Adrenal gland (tissue), 12 donors: Measurements from ENCODE around the gene ADH7. TPM values are rescaled to one million over a fixed set of nuclear protein-coding genes. Genes with fewer than 3 reads are reported as not detected.

Experiments used
- DNase-seq, 7 donors: peaks; one replicate each; pipeline ENCODE4 v3.0.0-alpha.2; 2019 to 2020
- H3K27ac ChIP-seq, 5 donors: fragments of 200-600 bp; sonication (generic) in 4 of 5; 1 replicate in 3 of 5; 2 replicates in 2 of 5; pipeline versions ENCODE4 v1.5.1 to v1.8.0; 2016 to 2020; ENCODE audit warnings: mild to moderate bottlenecking in 1 of 5
- H3K27me3 ChIP-seq: fragments of 200-600 bp; 2 replicates; pipeline ENCODE4 v1.8.0; 2021
- H3K36me3 ChIP-seq, 2 donors: fragments of 200-600 bp; replicated peaks in 1 of 2; 1 replicate in 1 of 2; 2 replicates in 1 of 2; pipeline versions ENCODE4 v1.5.1 to v1.8.0; 2018 to 2022
- H3K4me1 ChIP-seq, 2 donors: fragments of 200-600 bp; replicated peaks in 1 of 2; 1 replicate in 1 of 2; 2 replicates in 1 of 2; pipeline versions ENCODE4 v1.5.1 to v1.8.0; 2018 to 2021
- H3K4me3 ChIP-seq, 4 donors: fragments of 200-600 bp; sonication (generic) in 3 of 4; one replicate each; pipeline ENCODE4 v1.5.1; 2016 to 2018
- H3K9me3 ChIP-seq, 3 donors: fragments of 200-600 bp; sonication (generic) in 1 of 3; replicated peaks in 1 of 3; 1 replicate in 2 of 3; 2 replicates in 1 of 3; pipeline versions ENCODE4 v1.5.1 to v1.8.0; 2016 to 2021
- CTCF ChIP-seq, 6 experiments: fragments of 450-650 bp in 4 of 6; fragments of 200-600 bp in 2 of 6; sonication (generic) in 1 of 6; IDR thresholded peaks; 1 replicate in 5 of 6; 2 replicates in 1 of 6; pipeline versions ENCODE4 v1.5.1 to v1.8.0; 2016 to 2021; ENCODE audit warnings: antibody characterized with exemption in 6 of 6, mild to moderate bottlenecking in 2 of 6, moderate library complexity in 1 of 6
- POLR2A ChIP-seq, 2 donors: fragments of 450-650 bp; IDR thresholded peaks; one replicate each; pipeline ENCODE4 v1.6.1; 2017; ENCODE audit warnings: antibody characterized with exemption in 2 of 2, mild to moderate bottlenecking in 2 of 2, moderate library complexity in 1 of 2
- WGBS, 4 donors: extraction: QIAGEN DNeasy Blood & Tissue Kit in 2 of 4; methylation state at CpG; one replicate each; pipeline versions ENCODE4 v1.1.5 to v1.1.7; 2013 to 2017; 5-methylcytosine and 5-hydroxymethylcytosine counted together
- intact Hi-C, 2 donors: fragments of 100-400 bp; cut with DNase I; formaldehyde crosslinking; loops; one replicate each; pipeline versions ENCODE4 v1.14.1 to v1.15.0; 2022 to 2023
- polyA plus RNA-seq, 3 donors: library from polyadenylated mRNA; stranded (reverse); fragments of 200-250 nt in 2 of 3; fragments of 350-450 nt in 1 of 3; fragmentation: Illumina TruSeq in 1 of 3; extraction: RNeasy Lipid Tissue Mini Kit (QIAGEN cat#74804) in 1 of 3; gene quantifications; one replicate each; pipeline ENCODE4 v1.2.3, GENCODE V29; 2013 to 2014
- total RNA-seq, 9 donors: library from RNA; depleted of rRNA in 4 of 9; stranded (reverse); fragments of >200 nt in 4 of 9; fragments of 120-200 nt in 1 of 9; fragmentation: NEBNext Ultra II Directional in 1 of 9; extraction: Animal tissue kit (Norgen Biotek cat#: 25700) in 1 of 9; gene quantifications; one replicate each; pipeline versions ENCODE4 v1.1.0 to v1.2.4, GENCODE V29; 2013 to 2023
- donor health status: healthy with polysubstance abuse.
- donor health status: Bipolar disorder and iron deficiency.
- donor health status: DM: yes; HTN: yes; CAD: no.
- donor health status: DM: no; HTN: no; CAD: no.
- donor health status: DM: no; HTN: no; CAD: no.
- donor health status: DM: yes; HTN: yes; CAD: no.

The ADH7 gene
- total and polyA plus RNA-seq, 12 donors, result 0.13 TPM; not detected in 11

GRCh38 chr4:99411041-99411440 lies 24.1 kb downstream of the ADH7 start:
- no peaks in the 10 kb centered on the region for H3K4me1 ChIP-seq
- no peak for DNase-seq
- H3K9me3 ChIP-seq, result no peaks in the 10 kb centered on the region
- no peak for TF ChIP-seq POLR2A (IDR thresholded peaks at IDR 0.05)
- no peak for TF ChIP-seq CTCF (IDR thresholded peaks at IDR 0.05)
- no peaks in the 10 kb centered on the region for H3K27me3 ChIP-seq
- H3K36me3 ChIP-seq, result no peaks in the 10 kb centered on the region
- no peak overlapping the region for H3K4me3 ChIP-seq
- H3K27ac ChIP-seq, result no peak overlapping the region
- intact Hi-C loops, result no loop called here

GRCh38 chr4:99410075-99410474 lies 25.1 kb downstream of the ADH7 start:
- intact Hi-C loops, result no loop called here

GRCh38 chr4:99408346-99408745 lies 26.8 kb downstream of the ADH7 start:
- DNase-seq, result no peak
- Histone ChIP-seq H3K27ac (no peak overlapping the region), H3K9me3 (no peaks in the 10 kb centered on the region), H3K27me3 (no peaks in the 10 kb centered on the region), H3K4me3 (no peak overlapping the region), H3K36me3 (no peaks in the 10 kb centered on the region), H3K4me1 (peaks cover 0 to 8% of the 10 kb centered on the region in 2 donors)
- intact Hi-C loops, result loop anchor here (5.0 to 10.0 kb wide), 3 partner anchors 274 to 941 kb away; partner anchors contain the start of gene METAP1 (in 1 of the 2)
- TF ChIP-seq POLR2A (IDR thresholded peaks at IDR 0.05), result no peak

More at GRCh38 chr4:99410075-99410474, 25.1 kb downstream of the ADH7 start:
- WGBS, 4 donors, result 75 to 84% (median 80%) methylated on average over 3 to 5 of the region's 5 CpGs
- Histone ChIP-seq H3K36me3 (no peaks in the 10 kb centered on the region), H3K27ac (no peak overlapping the region), H3K27me3 (no peaks in the 10 kb centered on the region), H3K4me1 (peaks cover 0 to 3% of the 10 kb centered on the region in 2 donors), H3K4me3 (no peak overlapping the region), H3K9me3 (no peaks in the 10 kb centered on the region)
- TF ChIP-seq CTCF (IDR thresholded peaks at IDR 0.05), result no peak
- no peak for TF ChIP-seq POLR2A (IDR thresholded peaks at IDR 0.05)
- no peak for DNase-seq

- peak; percentile 54 to 87 (median 68) for DNase-seq
- no peaks in the 10 kb centered on the region for H3K27me3 ChIP-seq
- no peaks in the 10 kb centered on the region for H3K9me3 ChIP-seq
- H3K4me3 ChIP-seq, result no peak overlapping the region
- TF ChIP-seq CTCF (IDR thresholded peaks at IDR 0.05), result peak; percentile 89 to 97 (median 92)
- TF ChIP-seq POLR2A (IDR thresholded peaks at IDR 0.05), result no peak
- intact Hi-C loops, result loop anchor here (2.0 to 10.0 kb wide), 4 partner anchors 271 to 938 kb away; partner anchors contain the start of gene METAP1 (in 1 of the 2)
- peak overlapping the region in 2 of 5 donors; percentile 42 to 71 for H3K27ac ChIP-seq
- no peaks in the 10 kb centered on the region for H3K36me3 ChIP-seq
- peaks cover 0 to 8% of the 10 kb centered on the region in 2 donors for H3K4me1 ChIP-seq
- WGBS, 4 donors, result 30 to 39% (median 33%) methylated on average over 6 of the region's 6 CpGs
These were observed 29.6 kb downstream of the ADH7 start for GRCh38 chr4:99405433-99406115.
